Erythroblast (primary cell): Measurements from ENCODE around the gene TMEM53.

Experiments
- GATA1 ChIP-seq: IDR thresholded peaks from 2 replicates; pipeline ENCODE4 v1.6.1; 2011; ENCODE audit warnings: low read depth, mild to moderate bottlenecking, control low read depth, low read length, moderate library complexity
- POLR2A ChIP-seq: IDR thresholded peaks from 2 replicates; pipeline ENCODE4 v1.6.1; 2011; ENCODE audit warnings: mild to moderate bottlenecking, low read length

DNA sequence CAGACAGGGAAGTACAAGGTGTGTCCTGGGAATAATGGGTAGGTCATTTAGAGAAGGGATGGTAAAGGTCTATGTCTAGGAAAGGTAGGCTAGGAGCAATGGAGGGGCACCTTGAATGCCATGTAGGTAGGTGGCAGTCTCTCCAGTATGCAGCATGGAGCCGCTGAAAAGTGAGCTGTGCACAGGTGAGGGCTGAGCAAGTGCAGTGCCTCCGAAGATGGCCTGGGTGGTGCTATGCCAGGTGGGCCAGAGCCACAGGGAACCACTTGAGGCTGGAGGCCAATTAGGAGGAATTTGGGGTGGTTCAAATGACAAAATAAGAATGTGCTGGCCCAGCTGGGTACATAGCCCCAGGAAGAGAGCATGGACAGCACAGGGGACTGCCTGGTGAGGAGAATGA, 31.7 kb upstream of the TMEM53 start:
- TF ChIP-seq POLR2A (no peak), GATA1 (no peak)
